Immature natural killer cell (primary cell): ENCODE measurements around the gene PKDREJ. TPM values are rescaled to one million over a fixed set of nuclear protein-coding genes. Genes with fewer than 3 reads are reported as not detected.

Source experiments
- DNase-seq, 3 donors: peaks; one replicate each; pipeline ENCODE4 v3.0.0; 2022; ENCODE audit warnings: mixed read lengths in 1 of 3
- H3K27ac Mint-ChIP-seq, 6 donors: one replicate each; pipeline ENCODE4 v1.8.0; 2020; ENCODE audit warnings: mixed read lengths in 6 of 6, mild to moderate bottlenecking in 5 of 6, inconsistent platforms in 4 of 6, moderate library complexity in 3 of 6
- H3K27me3 Mint-ChIP-seq, 3 donors: one replicate each; pipeline ENCODE4 v1.8.0; 2020 to 2021; ENCODE audit warnings: low read depth in 3 of 3, mild to moderate bottlenecking in 3 of 3, mixed read lengths in 3 of 3, moderate library complexity in 3 of 3, inconsistent platforms in 1 of 3
- H3K36me3 Mint-ChIP-seq, 3 donors: one replicate each; pipeline ENCODE4 v1.8.0; 2020; ENCODE audit warnings: mixed read lengths in 3 of 3, inconsistent platforms in 2 of 3, mild to moderate bottlenecking in 2 of 3
- H3K4me1 Mint-ChIP-seq, 2 donors: one replicate each; pipeline ENCODE4 v1.8.0; 2020; ENCODE audit warnings: inconsistent platforms in 2 of 2, mild to moderate bottlenecking in 2 of 2, mixed read lengths in 2 of 2, moderate library complexity in 1 of 2
- H3K4me3 Mint-ChIP-seq, 5 donors: one replicate each; pipeline ENCODE4 v1.8.0; 2020; ENCODE audit warnings: mild to moderate bottlenecking in 5 of 5, mixed read lengths in 5 of 5, inconsistent platforms in 3 of 5, moderate library complexity in 3 of 5
- H3K9me3 Mint-ChIP-seq, 6 donors: one replicate each; pipeline ENCODE4 v1.8.0; 2020; ENCODE audit warnings: mild to moderate bottlenecking in 6 of 6, mixed read lengths in 6 of 6, inconsistent platforms in 4 of 6, moderate library complexity in 3 of 6
- polyA plus RNA-seq, 3 donors: library from polyadenylated mRNA; unstranded; fragments of 300-500 nt; fragmentation: Illumina TruSeq; gene quantifications; one replicate each; pipeline ENCODE4 v1.2.3, GENCODE V29; 2021

Gene PKDREJ
- polyA plus RNA-seq, 3 donors from 2014 or later: 0.20 to 0.59 TPM; not detected in 1

DNA sequence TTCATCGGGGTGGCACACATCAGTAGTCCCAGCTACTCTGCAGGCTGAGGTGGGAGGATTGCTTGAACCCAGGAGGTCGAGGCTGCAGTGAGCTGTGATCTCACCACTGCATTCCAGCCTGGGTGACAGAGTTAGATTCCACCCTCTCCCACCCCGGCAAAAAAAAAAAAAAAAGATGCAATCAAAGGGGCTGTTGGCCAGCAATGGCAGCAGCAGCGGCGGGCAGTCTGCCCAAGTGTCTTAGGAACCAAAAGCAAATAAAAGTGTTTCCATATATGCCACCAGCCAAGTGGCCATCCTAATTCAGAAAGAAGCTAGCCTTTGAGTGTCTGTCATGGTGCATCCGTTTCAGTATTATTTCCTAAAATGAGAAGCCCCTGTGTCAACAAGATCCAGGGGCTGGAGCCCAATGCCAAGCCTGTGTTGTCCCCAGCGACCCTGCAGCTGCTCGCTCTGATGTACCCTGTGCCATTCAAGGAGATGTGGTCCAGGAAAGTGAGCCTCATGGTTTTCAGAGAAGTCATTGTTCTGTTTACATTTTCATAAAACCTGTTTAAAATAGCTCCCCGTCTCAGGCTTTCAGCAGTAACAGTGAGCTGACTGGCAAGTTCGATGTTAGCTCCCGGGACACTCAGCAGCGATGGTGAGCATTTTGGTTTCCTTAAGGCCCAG, 25.6 kb downstream of the PKDREJ start:
- H3K27ac Mint-ChIP-seq: no peak overlapping the region
- peaks cover 0 to 5% (median 0%) of the 10 kb centered on the region in 3 donors for H3K27me3 Mint-ChIP-seq
- peaks cover 20 to 34% of the 10 kb centered on the region in 2 donors for H3K4me1 Mint-ChIP-seq
- no peak for DNase-seq
- H3K9me3 Mint-ChIP-seq: no peaks in the 10 kb centered on the region
- H3K4me3 Mint-ChIP-seq: no peak overlapping the region
- H3K36me3 Mint-ChIP-seq: peaks cover 12 to 26% (median 15%) of the 10 kb centered on the region in 3 donors

GRCh38 chr22:46234969-46235368, 28.2 kb downstream of the PKDREJ start:
- no peak overlapping the region for H3K27ac Mint-ChIP-seq
- no peaks in the 10 kb centered on the region for H3K9me3 Mint-ChIP-seq
- no peak for DNase-seq
- H3K4me3 Mint-ChIP-seq: no peak overlapping the region
- peaks cover 18 to 28% of the 10 kb centered on the region in 2 donors for H3K4me1 Mint-ChIP-seq
- peaks cover 12 to 23% (median 18%) of the 10 kb centered on the region in 3 donors for H3K36me3 Mint-ChIP-seq
- H3K27me3 Mint-ChIP-seq: peaks cover 0 to 3% (median 0%) of the 10 kb centered on the region in 3 donors

GRCh38 chr22:46233231-46233630, 29.9 kb downstream of the PKDREJ start:
- no peak overlapping the region for H3K27ac Mint-ChIP-seq

GRCh38 chr22:46230262-46230901, 32.8 kb downstream of the PKDREJ start:
- H3K9me3 Mint-ChIP-seq: no peaks in the 10 kb centered on the region
- H3K4me1 Mint-ChIP-seq: peaks cover 9 to 14% of the 10 kb centered on the region in 2 donors
- peaks cover 0 to 2% (median 0%) of the 10 kb centered on the region in 3 donors for H3K27me3 Mint-ChIP-seq
- peak in 2 of 3 donors; percentile 24 to 33 for DNase-seq
- H3K4me3 Mint-ChIP-seq: peak overlapping the region in 4 of 5 donors; percentile 8 to 40 (median 25)
- peak overlapping the region in 1 of 6 donors; percentile 73 for H3K27ac Mint-ChIP-seq
- H3K36me3 Mint-ChIP-seq: peaks cover 6 to 16% (median 12%) of the 10 kb centered on the region in 3 donors

More at GRCh38 chr22:46233231-46233630, 29.9 kb downstream of the PKDREJ start:
- peaks cover 0 to 3% (median 0%) of the 10 kb centered on the region in 3 donors for H3K27me3 Mint-ChIP-seq
- peaks cover 9 to 17% of the 10 kb centered on the region in 2 donors for H3K4me1 Mint-ChIP-seq
- H3K36me3 Mint-ChIP-seq: peaks cover 12 to 23% (median 17%) of the 10 kb centered on the region in 3 donors
- no peak for DNase-seq
- H3K4me3 Mint-ChIP-seq: no peak overlapping the region
- H3K9me3 Mint-ChIP-seq: no peaks in the 10 kb centered on the region

DNA sequence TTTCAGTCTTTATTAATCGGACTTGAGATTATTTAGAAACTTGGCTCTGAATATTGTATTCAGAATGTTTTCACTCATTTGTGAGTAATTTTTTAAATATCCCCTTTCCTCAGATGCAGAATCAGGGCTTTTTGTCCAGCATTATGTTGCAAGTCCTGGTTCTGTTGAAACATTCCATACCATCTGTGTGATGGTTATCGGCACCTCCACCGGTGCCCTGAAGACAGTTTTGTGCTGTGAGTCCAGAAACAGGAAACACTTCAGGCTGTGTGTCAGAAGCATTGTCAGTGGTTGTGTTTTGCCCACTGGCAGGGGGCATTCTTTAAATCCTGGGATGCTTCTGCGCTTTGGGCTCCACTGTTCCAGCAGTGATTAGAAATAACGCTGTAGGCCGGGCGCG, 33.4 kb downstream of the PKDREJ start:
- Mint-ChIP-seq H3K4me3 (no peak overlapping the region), H3K4me1 (peaks cover 9 to 14% of the 10 kb centered on the region in 2 donors), H3K36me3 (peaks cover 0 to 9% (median 8%) of the 10 kb centered on the region in 3 donors), H3K9me3 (no peaks in the 10 kb centered on the region), H3K27ac (no peak overlapping the region), H3K27me3 (peaks cover 0 to 2% (median 0%) of the 10 kb centered on the region in 3 donors)
- no peak for DNase-seq

GRCh38 chr22:46226577-46226976, 36.6 kb downstream of the PKDREJ start:
- Mint-ChIP-seq H3K36me3 (peaks cover 4 to 13% (median 7%) of the 10 kb centered on the region in 3 donors), H3K9me3 (no peaks in the 10 kb centered on the region), H3K27ac (no peak overlapping the region), H3K4me1 (peaks cover 9 to 14% of the 10 kb centered on the region in 2 donors), H3K27me3 (peaks cover 0 to 2% (median 0%) of the 10 kb centered on the region in 3 donors), H3K4me3 (no peak overlapping the region)
- no peak for DNase-seq

- no peak for DNase-seq
- Mint-ChIP-seq H3K4me1 (peaks cover 8 to 12% of the 10 kb centered on the region in 2 donors), H3K9me3 (no peaks in the 10 kb centered on the region), H3K27me3 (peaks cover 0 to 2% (median 0%) of the 10 kb centered on the region in 3 donors), H3K27ac (no peak overlapping the region), H3K36me3 (peaks cover 8 to 18% (median 11%) of the 10 kb centered on the region in 3 donors), H3K4me3 (no peak overlapping the region)
These were observed 37.5 kb downstream of the PKDREJ start for GRCh38 chr22:46225631-46226030.

- H3K27ac Mint-ChIP-seq: no peak overlapping the region
- DNase-seq: no peak
- peaks cover 3 to 5% of the 10 kb centered on the region in 2 donors for H3K4me1 Mint-ChIP-seq
- no peak overlapping the region for H3K4me3 Mint-ChIP-seq
- no peaks in the 10 kb centered on the region for H3K9me3 Mint-ChIP-seq
- peaks cover 0 to 2% (median 0%) of the 10 kb centered on the region in 3 donors for H3K27me3 Mint-ChIP-seq
- H3K36me3 Mint-ChIP-seq: peaks cover 8 to 19% (median 11%) of the 10 kb centered on the region in 3 donors
These were observed 38.2 kb downstream of the PKDREJ start for GRCh38 chr22:46224898-46225290.

DNA sequence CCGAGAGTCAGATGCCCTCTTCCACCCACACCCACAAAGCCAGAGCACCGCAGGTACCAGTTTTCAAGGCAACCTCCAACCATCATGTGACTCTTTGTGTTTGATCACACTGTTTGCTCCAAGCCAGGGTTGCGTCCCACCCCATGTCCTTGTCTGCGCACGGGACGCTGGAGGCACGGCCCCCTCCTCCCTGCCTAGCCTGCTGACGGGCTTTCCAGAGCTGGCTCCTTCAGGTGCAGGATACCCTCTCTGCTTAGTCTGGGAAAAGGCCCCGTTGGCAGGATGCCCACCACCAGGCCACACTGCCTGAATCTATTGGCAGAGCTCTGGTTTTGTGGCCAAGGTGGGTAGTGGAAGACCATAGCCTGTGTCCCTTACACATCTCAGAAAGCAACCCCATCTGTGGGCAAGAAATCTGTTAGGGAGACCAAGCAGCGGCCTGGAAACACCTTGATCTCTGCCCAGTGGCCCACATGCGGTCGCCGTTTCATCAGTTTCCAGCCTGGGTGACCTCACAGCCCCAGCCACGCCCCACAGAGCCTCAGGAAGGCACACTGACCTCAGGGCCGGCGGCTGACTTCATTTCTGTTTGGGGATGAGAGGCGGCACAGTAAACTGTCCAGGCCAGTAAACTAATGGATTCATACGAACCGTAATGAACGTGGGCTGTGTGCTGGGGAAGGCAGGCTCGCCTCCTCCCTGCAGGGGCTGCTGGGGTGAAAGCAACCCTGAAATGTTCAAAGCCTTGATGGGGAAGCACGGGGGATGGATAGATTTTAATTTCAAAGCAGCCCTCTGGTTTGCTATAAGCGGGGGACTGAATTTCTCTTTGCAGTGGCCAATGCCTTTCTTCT, 38.9 kb downstream of the PKDREJ start:
- Mint-ChIP-seq H3K27me3 (peaks cover 0 to 2% (median 0%) of the 10 kb centered on the region in 3 donors), H3K4me1 (peaks cover 1 to 5% of the 10 kb centered on the region in 2 donors), H3K27ac (no peak overlapping the region)

DNA sequence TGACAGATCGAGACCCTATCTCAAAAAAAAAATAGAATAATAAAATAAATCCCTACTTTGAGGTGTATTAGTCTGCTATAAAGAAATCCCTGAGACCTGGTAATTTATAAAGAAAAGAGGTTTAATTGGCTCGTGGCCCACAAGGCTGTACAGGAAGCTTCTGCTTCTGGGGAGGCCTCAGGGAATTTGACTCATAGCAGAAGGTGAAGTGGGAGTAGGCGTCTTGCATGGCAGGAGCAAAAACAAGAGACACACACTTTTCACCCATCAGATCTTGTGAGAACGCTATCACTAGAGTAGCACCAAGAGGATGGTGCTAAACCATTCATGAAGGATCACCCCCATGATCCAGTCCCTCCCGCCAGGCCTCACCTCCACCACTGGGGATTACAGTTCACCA, 42.2 kb downstream of the PKDREJ start:
- no peak for DNase-seq
- no peaks in the 10 kb centered on the region for H3K9me3 Mint-ChIP-seq
- peaks cover 18 to 35% (median 29%) of the 10 kb centered on the region in 3 donors for H3K36me3 Mint-ChIP-seq
- H3K4me1 Mint-ChIP-seq: peaks cover 1 to 5% of the 10 kb centered on the region in 2 donors
- no peak overlapping the region for H3K27ac Mint-ChIP-seq
- H3K27me3 Mint-ChIP-seq: no peaks in the 10 kb centered on the region
- H3K4me3 Mint-ChIP-seq: no peak overlapping the region

More for the DNA sequence above, 38.9 kb downstream of the PKDREJ start:
- no peak overlapping the region for H3K4me3 Mint-ChIP-seq
- DNase-seq: peak in 1 of 3 donors; percentile 5
- no peaks in the 10 kb centered on the region for H3K9me3 Mint-ChIP-seq
- peaks cover 13 to 25% (median 16%) of the 10 kb centered on the region in 3 donors for H3K36me3 Mint-ChIP-seq

DNA sequence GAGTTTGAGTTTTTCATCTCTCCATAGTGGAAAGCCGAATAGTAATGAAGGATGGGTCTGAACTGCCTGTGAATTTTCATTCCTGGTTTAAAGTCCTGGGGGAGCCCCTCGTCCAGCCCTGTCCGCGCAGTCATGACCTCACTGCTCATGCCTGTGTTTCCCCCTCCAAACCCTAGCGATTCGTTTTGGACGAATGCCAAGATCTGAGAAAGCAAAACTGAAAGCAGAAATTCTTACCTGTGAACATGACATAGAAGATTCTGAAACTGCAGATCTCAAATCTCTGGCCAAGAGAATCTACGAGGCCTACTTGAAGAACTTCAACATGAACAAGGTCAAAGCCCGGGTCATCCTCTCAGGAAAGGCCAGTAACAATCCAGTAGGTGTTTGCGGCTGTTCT, 43.5 kb downstream of the PKDREJ start:
- peaks cover 1 to 5% of the 10 kb centered on the region in 2 donors for H3K4me1 Mint-ChIP-seq
- H3K36me3 Mint-ChIP-seq: peaks cover 18 to 37% (median 31%) of the 10 kb centered on the region in 3 donors
- no peaks in the 10 kb centered on the region for H3K9me3 Mint-ChIP-seq
- H3K27ac Mint-ChIP-seq: peak overlapping the region in 1 of 6 donors; percentile 67
- H3K4me3 Mint-ChIP-seq: no peak overlapping the region
- no peaks in the 10 kb centered on the region for H3K27me3 Mint-ChIP-seq
- no peak for DNase-seq

DNA sequence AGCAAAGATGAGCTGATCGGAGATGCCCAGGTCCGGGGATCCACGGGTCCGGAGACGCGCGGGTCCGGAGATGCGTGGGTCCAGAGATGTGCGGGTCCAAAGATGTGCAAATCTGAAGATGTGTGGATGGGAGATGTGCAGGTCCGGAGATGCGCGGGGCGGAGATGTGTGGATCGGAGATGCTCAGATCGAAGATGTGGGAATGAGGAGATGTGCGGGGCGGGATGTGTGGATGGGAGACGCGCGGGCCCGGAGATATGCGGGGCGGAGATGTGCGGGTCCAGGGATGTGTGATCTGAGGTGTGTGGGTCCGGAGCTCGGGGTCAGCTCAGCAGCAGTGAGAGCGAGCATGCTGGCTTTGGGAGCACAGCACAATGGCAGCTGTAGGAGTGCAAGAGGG, 48.5 kb downstream of the PKDREJ start:
- H3K36me3 Mint-ChIP-seq: peaks cover 38 to 59% (median 55%) of the 10 kb centered on the region in 3 donors
- no peak for DNase-seq
- no peak overlapping the region for H3K4me3 Mint-ChIP-seq
- peaks cover 0 to 3% (median 3%) of the 10 kb centered on the region in 3 donors for H3K27me3 Mint-ChIP-seq
- H3K4me1 Mint-ChIP-seq: peaks cover under 1 to 3% of the 10 kb centered on the region in 2 donors
- H3K27ac Mint-ChIP-seq: no peak overlapping the region
- peaks cover 0 to 3% (median 0%) of the 10 kb centered on the region in 6 donors for H3K9me3 Mint-ChIP-seq

- Mint-ChIP-seq H3K4me1 (no peaks in the 10 kb centered on the region), H3K27ac (no peak overlapping the region), H3K4me3 (no peak overlapping the region), H3K36me3 (peaks cover 38 to 59% (median 55%) of the 10 kb centered on the region in 3 donors), H3K9me3 (peaks cover 0 to 8% (median 2%) of the 10 kb centered on the region in 6 donors), H3K27me3 (peaks cover 0 to 3% (median 3%) of the 10 kb centered on the region in 3 donors)
- no peak for DNase-seq
These were observed 49.0 kb downstream of the PKDREJ start for GRCh38 chr22:46214149-46214548.
